ENCODE data around the gene GTF3C2.

- no peak for TF ChIP-seq CTCF (IDR thresholded peaks at IDR 0.05)
- TF ChIP-seq POLR2A (IDR thresholded peaks at IDR 0.05) = no peak
These were observed 71.1 kb downstream of the GTF3C2 start for GRCh38 chr2:27285481-27285880.
